WI38 (cell line): ENCODE measurements around the gene CABCOCO1.

Experiments
- H3K4me3 ChIP-seq: 2 replicates; pipeline ENCODE4 v1.5.1; 2011; ENCODE audit warnings: low read depth, mild to moderate bottlenecking, control low read depth, low read length
- TF ChIP-seq, protein P1 (sequence below): IDR thresholded peaks from 2 replicates; pipeline ENCODE4 v1.5.1; 2012; ENCODE audit warnings: low read depth, mild to moderate bottlenecking, control low read depth, low read length

The CABCOCO1 gene

DNA sequence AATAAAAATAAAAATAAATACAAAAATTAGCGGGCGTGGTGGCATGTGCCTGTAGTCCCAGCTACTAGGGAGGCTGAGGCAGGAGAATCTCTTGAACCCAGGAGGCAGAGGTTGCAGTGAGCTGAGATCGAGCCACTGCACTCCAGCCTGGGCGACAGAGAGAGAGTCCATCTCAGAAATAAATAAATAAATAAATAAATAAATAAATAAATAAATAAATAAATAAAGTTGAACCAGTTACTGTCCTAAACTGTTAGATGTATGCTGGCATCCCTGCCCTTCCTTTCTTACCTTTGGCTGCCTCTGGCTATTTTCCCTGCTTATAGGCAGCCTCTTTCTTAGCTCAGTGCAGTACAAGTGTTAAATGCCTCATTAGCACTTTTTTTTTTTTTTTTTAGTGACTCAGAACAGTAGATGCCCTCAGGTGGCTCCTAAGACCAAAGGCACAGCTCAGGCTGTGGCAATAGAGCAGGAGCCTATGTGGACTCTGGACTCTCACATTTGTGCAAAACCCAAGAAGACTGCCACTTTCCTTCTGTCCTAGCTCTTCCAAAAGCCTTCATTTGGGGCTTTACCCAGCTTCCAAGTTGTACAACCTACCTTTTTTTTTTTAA is 30.6 kb upstream of the CABCOCO1 start:
- no peak overlapping the region for H3K4me3 ChIP-seq
- TF ChIP-seq, protein P1, sequence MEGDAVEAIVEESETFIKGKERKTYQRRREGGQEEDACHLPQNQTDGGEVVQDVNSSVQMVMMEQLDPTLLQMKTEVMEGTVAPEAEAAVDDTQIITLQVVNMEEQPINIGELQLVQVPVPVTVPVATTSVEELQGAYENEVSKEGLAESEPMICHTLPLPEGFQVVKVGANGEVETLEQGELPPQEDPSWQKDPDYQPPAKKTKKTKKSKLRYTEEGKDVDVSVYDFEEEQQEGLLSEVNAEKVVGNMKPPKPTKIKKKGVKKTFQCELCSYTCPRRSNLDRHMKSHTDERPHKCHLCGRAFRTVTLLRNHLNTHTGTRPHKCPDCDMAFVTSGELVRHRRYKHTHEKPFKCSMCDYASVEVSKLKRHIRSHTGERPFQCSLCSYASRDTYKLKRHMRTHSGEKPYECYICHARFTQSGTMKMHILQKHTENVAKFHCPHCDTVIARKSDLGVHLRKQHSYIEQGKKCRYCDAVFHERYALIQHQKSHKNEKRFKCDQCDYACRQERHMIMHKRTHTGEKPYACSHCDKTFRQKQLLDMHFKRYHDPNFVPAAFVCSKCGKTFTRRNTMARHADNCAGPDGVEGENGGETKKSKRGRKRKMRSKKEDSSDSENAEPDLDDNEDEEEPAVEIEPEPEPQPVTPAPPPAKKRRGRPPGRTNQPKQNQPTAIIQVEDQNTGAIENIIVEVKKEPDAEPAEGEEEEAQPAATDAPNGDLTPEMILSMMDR = no peak

DNA sequence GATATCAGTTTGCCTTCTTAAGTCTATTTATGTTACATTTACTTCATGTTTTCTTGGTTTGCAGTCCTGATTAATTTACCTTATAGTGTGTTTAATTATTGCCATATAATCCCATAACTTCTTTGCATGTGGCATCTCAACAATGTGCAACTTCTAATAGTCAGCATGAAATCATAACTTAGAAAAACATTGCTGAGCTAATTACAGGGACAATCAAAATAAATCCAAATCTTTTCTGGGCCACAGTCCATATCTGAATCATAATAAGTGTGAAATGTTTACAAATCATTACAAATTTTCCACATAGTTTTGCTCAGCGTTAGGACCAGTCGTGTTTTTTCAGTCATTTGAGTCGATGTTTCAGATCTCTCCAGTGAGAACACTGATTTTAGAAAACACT is 29.1 kb upstream of the CABCOCO1 start:
- TF ChIP-seq, protein P1 = no peak
- H3K4me3 ChIP-seq = no peak overlapping the region

DNA sequence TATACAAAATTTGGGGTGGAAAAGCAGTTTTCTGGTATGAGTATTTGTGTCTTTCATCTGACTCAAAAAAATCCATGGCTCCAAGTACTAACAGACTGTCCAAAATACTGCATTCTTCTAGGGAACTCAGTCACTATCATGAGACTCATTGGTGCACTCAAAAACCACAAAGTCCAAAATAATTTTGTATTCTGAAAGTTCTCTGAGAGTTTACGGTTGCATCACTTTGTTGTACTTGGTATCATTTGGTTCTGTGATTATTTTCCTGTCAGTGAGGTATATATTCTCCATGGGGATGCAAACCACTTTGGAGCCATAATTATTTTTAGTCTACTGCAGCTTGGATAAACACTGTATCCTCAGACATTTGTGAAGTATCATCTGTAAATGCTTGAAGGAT is 28.0 kb upstream of the CABCOCO1 start:
- TF ChIP-seq, protein P1 = no peak
- no peak overlapping the region for H3K4me3 ChIP-seq

GRCh38 chr10:61635471-61635870 is 27.3 kb upstream of the CABCOCO1 start:
- TF ChIP-seq, protein P1 = no peak
- no peak overlapping the region for H3K4me3 ChIP-seq

- TF ChIP-seq, protein P1 = no peak
- H3K4me3 ChIP-seq = no peak overlapping the region
These were observed 26.8 kb upstream of the CABCOCO1 start for GRCh38 chr10:61635932-61636331.

DNA sequence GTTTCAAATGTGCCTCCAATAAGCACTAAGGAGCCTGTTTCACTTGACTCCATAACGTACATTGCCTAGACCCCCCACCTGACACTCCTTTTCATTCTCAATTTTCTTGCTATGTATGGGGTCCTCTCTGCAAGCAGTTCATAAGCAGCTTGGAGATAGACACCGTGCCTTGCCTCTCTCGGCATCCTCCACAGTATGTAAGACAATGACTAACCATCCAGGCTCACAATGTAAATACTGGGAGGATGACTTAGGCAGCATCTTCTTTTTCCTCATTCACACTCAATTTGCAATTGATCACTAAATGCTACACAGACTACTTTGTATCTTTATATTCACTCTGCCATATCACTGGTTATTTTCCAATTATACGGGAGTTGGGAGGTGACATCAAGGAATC is 22.8 kb upstream of the CABCOCO1 start:
- TF ChIP-seq, protein P1 = no peak
- H3K4me3 ChIP-seq = no peak overlapping the region

GRCh38 chr10:61640856-61641255 is 21.9 kb upstream of the CABCOCO1 start:
- TF ChIP-seq, protein P1 = no peak
- no peak overlapping the region for H3K4me3 ChIP-seq
